K562 (cell line): Measurements from ENCODE around the gene CREM. TPM values are rescaled to one million over a fixed set of nuclear protein-coding genes. Genes with fewer than 3 reads are reported as not detected.

Experiments
- ARID3A ChIP-seq: IDR thresholded peaks from 2 replicates; pipeline ENCODE4 v1.6.1; 2012; ENCODE audit warnings: low read depth, low read length, improper control_type of control experiment, borderline replicate concordance
- ATF1 ChIP-seq, 2 experiments: fragments of 450-650 bp in 1 of 2; IDR thresholded peaks; 2 replicates each; pipeline ENCODE4 v1.6.1; 2016; ENCODE audit warnings: missing compliant biosample characterization in 1 of 2, missing genetic modification characterization in 1 of 2
- CXXC5 ChIP-seq: fragments of 250-450 bp; sonication (Bioruptor Pico); IDR thresholded peaks from 2 replicates; pipeline ENCODE4 v1.8.0; 2022; ENCODE audit warnings: inconsistent platforms, mild to moderate bottlenecking, moderate library complexity
- EP400 ChIP-seq: fragments of 450-650 bp; IDR thresholded peaks from 2 replicates; pipeline ENCODE4 v1.6.1; 2017; ENCODE audit warnings: antibody characterized with exemption, mild to moderate bottlenecking, moderate library complexity
- FOXK2 ChIP-seq, 2 experiments: fragments of 450-650 bp; IDR thresholded peaks in 1 of 2; conservative IDR thresholded peaks in 1 of 2; 2 replicates each; pipeline ENCODE4 v1.6.1; 2016; ENCODE audit warnings: low read depth in 2 of 2, mild to moderate bottlenecking in 1 of 2
- GATAD2A ChIP-seq: fragments of 450-650 bp; IDR thresholded peaks from 2 replicates; pipeline ENCODE4 v1.6.1; 2017
- JUND ChIP-seq, 2 experiments: IDR thresholded peaks; 2 replicates in 1 of 2; 3 replicates in 1 of 2; pipeline ENCODE4 v1.6.1; 2011; ENCODE audit warnings: borderline replicate concordance in 2 of 2, low read depth in 2 of 2, low read length in 2 of 2, improper control_type of control experiment in 1 of 2, missing biosample characterization in 1 of 2, missing genetic modification characterization in 1 of 2, missing genetic modification reagents in 1 of 2
- KDM2B ChIP-seq: fragments of 250-450 bp; sonication (Bioruptor Pico); IDR thresholded peaks from 2 replicates; pipeline ENCODE4 v1.8.0; 2021; ENCODE audit warnings: mild to moderate bottlenecking, moderate library complexity
- LCOR ChIP-seq: sonication (generic); formaldehyde crosslinking; IDR thresholded peaks from 2 replicates; pipeline ENCODE4 v1.8.0; 2022; ENCODE audit warnings: mild to moderate bottlenecking, missing genetic modification reagents
- POLR2B ChIP-seq: fragments of 450-650 bp; IDR thresholded peaks from 2 replicates; pipeline ENCODE4 v1.6.1; 2018; ENCODE audit warnings: low read depth; ENCODE audit not compliant: partially characterized antibody
- SOX6 ChIP-seq: fragments of 450-650 bp; IDR thresholded peaks from 2 replicates; pipeline ENCODE4 v1.6.1; 2014; ENCODE audit warnings: mild to moderate bottlenecking
- XRCC5 ChIP-seq: fragments of 200-400 bp; formaldehyde crosslinking; IDR thresholded peaks from 2 replicates; pipeline ENCODE4 v1.6.1; 2017; ENCODE audit warnings: low read depth, mild to moderate bottlenecking, low read length
- ZBTB12 ChIP-seq: fragments of 250-450 bp; sonication (Bioruptor Pico); IDR thresholded peaks from 2 replicates; pipeline ENCODE4 v1.4.0; 2020
- ZNF668 ChIP-seq: fragments of 250-450 bp; sonication (Bioruptor Pico); IDR thresholded peaks from 2 replicates; pipeline ENCODE4 v1.8.0; 2022; ENCODE audit warnings: mild to moderate bottlenecking, inconsistent platforms
- polyA plus RNA-seq, 8 experiments: library from polyadenylated mRNA; depleted of rRNA in 4 of 8; stranded (reverse) in 5 of 8; unstranded in 3 of 8; fragments of >200 nt; fragmentation: Nextera tagmentation in 2 of 8; fragmentation: Illumina TruSeq in 1 of 8; extraction: Ambion mirVana in 2 of 8; extraction: Trizol in 1 of 8; gene quantifications; 2 replicates each; pipeline versions ENCODE4 v1.2.1 to v1.2.3, GENCODE V29; 2011 to 2014; ENCODE audit warnings: inconsistent platforms in 1 of 8, missing spikeins in 1 of 8
- total RNA-seq, 7 experiments: library from RNA; depleted of rRNA in 6 of 7; stranded (reverse); fragments of >200 nt in 6 of 7; fragmentation: Illumina TruSeq in 2 of 7; extraction: Trizol in 2 of 7; gene quantifications; 2 replicates each; pipeline versions ENCODE4 v1.2.1 to v1.2.3, GENCODE V29; 2011 to 2021; ENCODE audit warnings: low replicate concordance in 1 of 7
- TF ChIP-seq, protein P1 (sequence below), 2 experiments: fragments of 450-650 bp in 1 of 2; sonication (generic) in 1 of 2; formaldehyde crosslinking in 1 of 2; IDR thresholded peaks in 1 of 2; conservative IDR thresholded peaks in 1 of 2; 2 replicates each; pipeline versions ENCODE4 v1.6.1 to v1.8.1; 2016 to 2023; ENCODE audit warnings: mild to moderate bottlenecking in 2 of 2, moderate library complexity in 2 of 2, inconsistent platforms in 1 of 2, missing genetic modification reagents in 1 of 2
- TF ChIP-seq, protein P2 (sequence below): fragments of 450-650 bp; IDR thresholded peaks from 2 replicates; pipeline ENCODE4 v1.6.1; 2016; ENCODE audit warnings: mild to moderate bottlenecking
- TF ChIP-seq, protein P3 (sequence below): fragments of 450-650 bp; conservative IDR thresholded peaks from 2 replicates; pipeline ENCODE4 v1.6.1; 2016; ENCODE audit warnings: missing genetic modification characterization, low read depth, mild to moderate bottlenecking, control low read depth, missing compliant biosample characterization

The CREM gene
- total and polyA plus RNA-seq, 9 of the 15 experiments (the other 6 are each of a cell fraction or from before 2014, with no cell fraction given), result 39.1 to 70.2 (median 48.3) TPM

DNA sequence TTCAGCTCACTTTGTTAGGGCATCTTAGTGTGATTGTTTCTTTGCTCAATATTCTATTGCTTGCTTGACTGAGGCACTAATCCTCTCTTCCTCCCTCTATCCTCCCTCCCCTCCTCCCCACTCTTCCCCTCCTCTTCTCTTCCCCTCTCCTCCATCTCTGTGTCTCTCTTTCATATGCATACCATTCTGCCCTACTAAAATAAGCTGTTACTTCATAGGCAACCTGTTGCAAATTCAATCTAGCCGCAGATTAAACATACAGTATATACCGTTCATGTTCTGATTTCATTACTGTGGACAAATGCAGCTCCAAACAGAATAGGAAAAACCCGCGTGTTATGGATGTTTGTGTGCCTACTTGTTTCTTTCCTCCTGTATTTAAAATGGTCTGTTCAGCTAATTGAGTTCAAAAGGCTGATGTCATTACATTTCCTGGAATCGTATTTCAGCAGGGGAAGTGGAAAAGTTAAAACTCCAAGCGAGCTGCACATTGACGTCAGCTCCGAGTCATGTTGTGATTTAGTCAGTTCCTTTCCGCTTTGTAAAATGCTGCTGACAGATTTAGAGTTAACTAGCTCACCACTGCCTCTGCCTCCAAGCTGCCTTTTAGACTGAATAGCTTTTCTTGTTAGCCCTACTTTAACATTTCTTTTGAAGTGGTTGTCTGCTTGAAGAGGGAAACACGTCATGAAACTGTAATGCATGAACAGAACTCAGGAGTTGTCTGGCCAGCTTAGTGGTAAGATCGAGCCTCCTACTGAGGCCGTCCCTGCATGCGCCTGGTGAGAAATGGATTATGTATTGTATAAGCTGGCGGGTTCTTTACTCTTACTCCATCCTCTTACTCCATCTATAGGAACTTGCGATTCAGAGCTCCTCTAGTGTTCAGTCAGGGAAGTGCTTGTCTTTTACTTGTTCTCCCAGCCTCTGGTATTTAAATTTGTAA lies 69.0 kb downstream of the CREM start (continued):
- TF ChIP-seq ARID3A (no peak), FOXK2 (conservative IDR thresholded peaks at IDR 0.05 in 1 of 2, IDR thresholded peaks at IDR 0.05 in 1 of 2; ENCODE audit: low read depth in 2 of 2) (peak; percentile 72 to 73; a peak in 3 of 4 replicates), SOX6 (peak; percentile 51; the same call in 1 of the 2 replicates), GATAD2A (peak; percentile 9; the same call in 1 of the 2 replicates), ATF1 (CRISPR knock-in tag; IDR thresholded peaks at IDR 0.05) (no peak), ATF1 (tag; IDR thresholded peaks at IDR 0.05) (peak; percentile 97), KDM2B (CRISPR knock-in tag) (no peak), XRCC5 (no peak), ZBTB12 (CRISPR knock-in tag) (peak; percentile 87), LCOR (CRISPR knock-in tag) (0 out of 2 replicates have a peak, but pooled peaks have one; percentile 28), JUND (IDR thresholded peaks at IDR 0.05; ENCODE audit: borderline replicate concordance, low read depth, low read length) (peak; percentile 91), JUND (tag; IDR thresholded peaks at IDR 0.05; ENCODE audit: borderline replicate concordance, low read depth, low read length) (peak; percentile 98), EP400 (peak; percentile 73), ZNF668 (CRISPR knock-in tag) (no peak), POLR2B (peak; percentile 64), CXXC5 (CRISPR knock-in tag) (peak; percentile 38; the same call in 1 of the 2 replicates)
- TF ChIP-seq, protein P1, sequence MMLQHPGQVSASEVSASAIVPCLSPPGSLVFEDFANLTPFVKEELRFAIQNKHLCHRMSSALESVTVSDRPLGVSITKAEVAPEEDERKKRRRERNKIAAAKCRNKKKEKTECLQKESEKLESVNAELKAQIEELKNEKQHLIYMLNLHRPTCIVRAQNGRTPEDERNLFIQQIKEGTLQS (IDR thresholded peaks at IDR 0.05), result peak; percentile 92
- TF ChIP-seq, protein P1 (CRISPR knock-in tag; conservative IDR thresholded peaks at IDR 0.05), result peak; percentile 56; the same call in 1 of the 2 replicates
- TF ChIP-seq, protein P2, sequence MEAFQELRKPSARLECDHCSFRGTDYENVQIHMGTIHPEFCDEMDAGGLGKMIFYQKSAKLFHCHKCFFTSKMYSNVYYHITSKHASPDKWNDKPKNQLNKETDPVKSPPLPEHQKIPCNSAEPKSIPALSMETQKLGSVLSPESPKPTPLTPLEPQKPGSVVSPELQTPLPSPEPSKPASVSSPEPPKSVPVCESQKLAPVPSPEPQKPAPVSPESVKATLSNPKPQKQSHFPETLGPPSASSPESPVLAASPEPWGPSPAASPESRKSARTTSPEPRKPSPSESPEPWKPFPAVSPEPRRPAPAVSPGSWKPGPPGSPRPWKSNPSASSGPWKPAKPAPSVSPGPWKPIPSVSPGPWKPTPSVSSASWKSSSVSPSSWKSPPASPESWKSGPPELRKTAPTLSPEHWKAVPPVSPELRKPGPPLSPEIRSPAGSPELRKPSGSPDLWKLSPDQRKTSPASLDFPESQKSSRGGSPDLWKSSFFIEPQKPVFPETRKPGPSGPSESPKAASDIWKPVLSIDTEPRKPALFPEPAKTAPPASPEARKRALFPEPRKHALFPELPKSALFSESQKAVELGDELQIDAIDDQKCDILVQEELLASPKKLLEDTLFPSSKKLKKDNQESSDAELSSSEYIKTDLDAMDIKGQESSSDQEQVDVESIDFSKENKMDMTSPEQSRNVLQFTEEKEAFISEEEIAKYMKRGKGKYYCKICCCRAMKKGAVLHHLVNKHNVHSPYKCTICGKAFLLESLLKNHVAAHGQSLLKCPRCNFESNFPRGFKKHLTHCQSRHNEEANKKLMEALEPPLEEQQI, result peak; percentile 27; the same call in 1 of the 2 replicates
- TF ChIP-seq, protein P3, sequence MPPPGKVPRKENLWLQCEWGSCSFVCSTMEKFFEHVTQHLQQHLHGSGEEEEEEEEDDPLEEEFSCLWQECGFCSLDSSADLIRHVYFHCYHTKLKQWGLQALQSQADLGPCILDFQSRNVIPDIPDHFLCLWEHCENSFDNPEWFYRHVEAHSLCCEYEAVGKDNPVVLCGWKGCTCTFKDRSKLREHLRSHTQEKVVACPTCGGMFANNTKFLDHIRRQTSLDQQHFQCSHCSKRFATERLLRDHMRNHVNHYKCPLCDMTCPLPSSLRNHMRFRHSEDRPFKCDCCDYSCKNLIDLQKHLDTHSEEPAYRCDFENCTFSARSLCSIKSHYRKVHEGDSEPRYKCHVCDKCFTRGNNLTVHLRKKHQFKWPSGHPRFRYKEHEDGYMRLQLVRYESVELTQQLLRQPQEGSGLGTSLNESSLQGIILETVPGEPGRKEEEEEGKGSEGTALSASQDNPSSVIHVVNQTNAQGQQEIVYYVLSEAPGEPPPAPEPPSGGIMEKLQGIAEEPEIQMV (tag), result 0 out of 2 replicates have a peak, but pooled peaks have one; percentile 20
